HEK293 (cell line): ENCODE measurements around the gene CDYL2.

Source experiments
- CTCF ChIA-PET: fragments of 350-600 bp; formaldehyde crosslinking; extraction: SDS; loops from one replicate; lab custom pipeline; 2021; ENCODE audit warnings: antibody characterized with exemption; lab: Yijun Ruan, JAX
- POLR2A ChIA-PET: fragments of 300-600 bp; formaldehyde crosslinking; extraction: SDS; loops from one replicate; lab custom pipeline; 2020; ENCODE audit warnings: antibody characterized with exemption, inconsistent platforms; lab: Yijun Ruan, JAX
- H3K27ac ChIP-seq: fragments of 200-500 bp; sonication (Bioruptor generic); 2 replicates; pipeline ENCODE4 v1.5.1; 2014; ENCODE audit warnings: low read depth, low read length, control low read depth, inconsistent platforms; ENCODE audit errors: extremely low read depth
- H3K36me3 ChIP-seq, 2 experiments: fragments of 200-500 bp in 1 of 2; sonication (Bioruptor generic) in 1 of 2; 1 replicate in 1 of 2; 2 replicates in 1 of 2; pipeline ENCODE4 v1.5.1; 2014 to 2017; ENCODE audit warnings: inconsistent platforms in 2 of 2, low read length in 2 of 2; ENCODE audit not compliant: control insufficient read depth in 2 of 2, insufficient read depth in 1 of 2
- H3K4me1 ChIP-seq: fragments of 200-500 bp; sonication (Bioruptor generic); 2 replicates; pipeline ENCODE4 v1.5.1; 2014; ENCODE audit warnings: mild to moderate bottlenecking, low read length, inconsistent platforms; ENCODE audit not compliant: control insufficient read depth, insufficient read depth
- H3K4me3 ChIP-seq: 2 replicates; pipeline ENCODE4 v1.5.1; 2011; ENCODE audit warnings: low read depth, mild to moderate bottlenecking, control low read depth, low read length, moderate library complexity
- H3K9me3 ChIP-seq: fragments of 200-500 bp; sonication (Bioruptor generic); 2 replicates; pipeline ENCODE4 v1.5.1; 2014; ENCODE audit warnings: low read depth, low read length, inconsistent platforms; ENCODE audit not compliant: control insufficient read depth, insufficient read depth
- HOXC10 ChIP-seq: sonication (generic); formaldehyde crosslinking; IDR thresholded peaks from 2 replicates; pipeline ENCODE4 v1.8.1; 2023; ENCODE audit warnings: mild to moderate bottlenecking, missing genetic modification reagents
- REPIN1 ChIP-seq: fragments of 450-650 bp; formaldehyde crosslinking; IDR thresholded peaks from 2 replicates; pipeline ENCODE4 v1.5.1; 2017; ENCODE audit warnings: missing biosample characterization, missing genetic modification characterization, low read depth
- YY2 ChIP-seq: fragments of 450-650 bp; formaldehyde crosslinking; IDR thresholded peaks from 2 replicates; pipeline ENCODE4 v1.5.1; 2016; ENCODE audit warnings: missing biosample characterization, missing genetic modification characterization
- ZBTB11 ChIP-seq: fragments of 450-650 bp; formaldehyde crosslinking; conservative IDR thresholded peaks from 2 replicates; pipeline ENCODE4 v1.5.1; 2016; ENCODE audit warnings: low read depth, missing biosample characterization, missing genetic modification characterization
- ZNF114 ChIP-seq: fragments of 450-650 bp; formaldehyde crosslinking; IDR thresholded peaks from 2 replicates; pipeline ENCODE4 v1.5.0; 2017; ENCODE audit warnings: missing biosample characterization, missing genetic modification characterization
- ZNF121 ChIP-seq: fragments of 450-650 bp; formaldehyde crosslinking; IDR thresholded peaks from 2 replicates; pipeline ENCODE4 v1.5.1; 2016; ENCODE audit warnings: missing biosample characterization, missing genetic modification characterization
- ZNF132 ChIP-seq: fragments of 450-650 bp; formaldehyde crosslinking; IDR thresholded peaks from 2 replicates; pipeline ENCODE4 v1.5.1; 2017; ENCODE audit warnings: missing biosample characterization, missing genetic modification characterization, borderline replicate concordance
- ZNF169 ChIP-seq: fragments of 450-650 bp; formaldehyde crosslinking; IDR thresholded peaks from 2 replicates; pipeline ENCODE4 v1.5.1; 2016; ENCODE audit warnings: missing biosample characterization, missing genetic modification characterization
- ZNF174 ChIP-seq: fragments of 450-650 bp; formaldehyde crosslinking; IDR thresholded peaks from 2 replicates; pipeline ENCODE4 v1.5.0; 2017; ENCODE audit warnings: missing biosample characterization, mild to moderate bottlenecking, missing genetic modification characterization
- ZNF248 ChIP-seq: fragments of 450-650 bp; formaldehyde crosslinking; IDR thresholded peaks from 2 replicates; pipeline ENCODE4 v1.5.1; 2017; ENCODE audit warnings: missing biosample characterization, missing genetic modification characterization
- ZNF350 ChIP-seq: fragments of 450-650 bp; formaldehyde crosslinking; IDR thresholded peaks from 2 replicates; pipeline ENCODE4 v1.5.0; 2017; ENCODE audit warnings: missing biosample characterization, mild to moderate bottlenecking, missing genetic modification characterization
- ZNF354C ChIP-seq: fragments of 450-650 bp; formaldehyde crosslinking; IDR thresholded peaks from 2 replicates; pipeline ENCODE4 v1.5.1; 2016; ENCODE audit warnings: missing biosample characterization, missing genetic modification characterization, low read depth, borderline replicate concordance
- ZNF433 ChIP-seq: fragments of 450-650 bp; formaldehyde crosslinking; IDR thresholded peaks from 2 replicates; pipeline ENCODE4 v1.5.1; 2016; ENCODE audit warnings: missing biosample characterization, missing genetic modification characterization, low read depth
- ZNF488 ChIP-seq: fragments of 450-650 bp; formaldehyde crosslinking; IDR thresholded peaks from 2 replicates; pipeline ENCODE4 v1.5.1; 2016; ENCODE audit warnings: missing biosample characterization, missing genetic modification characterization
- ZNF514 ChIP-seq: fragments of 450-650 bp; formaldehyde crosslinking; IDR thresholded peaks from 2 replicates; pipeline ENCODE4 v1.5.1; 2016; ENCODE audit warnings: missing biosample characterization, missing genetic modification characterization
- ZNF555 ChIP-seq: fragments of 450-650 bp; formaldehyde crosslinking; conservative IDR thresholded peaks from 2 replicates; pipeline ENCODE4 v1.5.1; 2017; ENCODE audit warnings: missing biosample characterization, mild to moderate bottlenecking, missing genetic modification characterization, inconsistent platforms
- ZNF624 ChIP-seq: fragments of 450-650 bp; formaldehyde crosslinking; IDR thresholded peaks from 2 replicates; pipeline ENCODE4 v1.5.1; 2017; ENCODE audit warnings: missing biosample characterization, missing genetic modification characterization
- ZNF626 ChIP-seq: fragments of 450-650 bp; sonication (Bioruptor Pico); formaldehyde crosslinking; IDR thresholded peaks from 2 replicates; pipeline ENCODE4 v1.5.1; 2018; ENCODE audit warnings: missing biosample characterization, missing genetic modification characterization, inconsistent platforms
- ZNF654 ChIP-seq: fragments of 450-650 bp; formaldehyde crosslinking; IDR thresholded peaks from 2 replicates; pipeline ENCODE4 v1.5.1; 2016; ENCODE audit warnings: low read depth, missing biosample characterization, missing genetic modification characterization
- ZNF707 ChIP-seq: fragments of 450-650 bp; formaldehyde crosslinking; IDR thresholded peaks from 2 replicates; pipeline ENCODE4 v1.5.1; 2016; ENCODE audit warnings: missing biosample characterization, missing genetic modification characterization
- TF ChIP-seq, protein P1 (sequence below): fragments of 450-650 bp; formaldehyde crosslinking; IDR thresholded peaks from 2 replicates; pipeline ENCODE4 v1.5.1; 2017; ENCODE audit warnings: missing biosample characterization, missing genetic modification characterization
- TF ChIP-seq, protein P2 (sequence below): fragments of 450-650 bp; formaldehyde crosslinking; IDR thresholded peaks from 2 replicates; pipeline ENCODE4 v1.5.1; 2016; ENCODE audit warnings: missing biosample characterization, missing genetic modification characterization

CDYL2 gene

DNA sequence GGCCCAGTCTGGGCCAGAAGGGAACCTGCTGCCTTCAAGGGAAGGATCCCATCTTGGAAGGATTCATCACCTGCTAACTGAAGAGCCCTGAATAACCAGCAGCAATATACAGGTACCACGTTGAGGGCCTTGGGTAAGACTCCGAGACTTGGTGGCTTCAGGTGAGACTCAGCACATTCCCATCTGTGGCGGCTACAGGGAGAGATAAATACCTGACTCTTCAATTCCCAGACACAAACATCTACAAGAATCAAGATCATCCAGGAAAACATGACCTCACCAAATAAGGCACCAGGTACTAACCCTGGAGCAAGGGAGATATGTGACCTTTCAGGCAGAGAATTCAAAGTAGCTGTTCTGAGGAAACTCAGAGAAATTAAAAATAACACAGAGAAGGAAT lies 164.1 kb downstream of the CDYL2 start:
- no peaks in the 10 kb centered on the region for H3K4me1 ChIP-seq
- no peak overlapping the region for H3K4me3 ChIP-seq
- POLR2A ChIA-PET: no interaction called here
- CTCF ChIA-PET: interaction anchor here (0.5 to 0.6 kb wide), 2 partner anchors 19 to 103 kb away, joined by 3 to 6 read pairs; no protein-coding TSS in a partner anchor
- no peaks in the 10 kb centered on the region for H3K36me3 ChIP-seq
- H3K9me3 ChIP-seq: no peaks in the 10 kb centered on the region
- TF ChIP-seq, protein P1, sequence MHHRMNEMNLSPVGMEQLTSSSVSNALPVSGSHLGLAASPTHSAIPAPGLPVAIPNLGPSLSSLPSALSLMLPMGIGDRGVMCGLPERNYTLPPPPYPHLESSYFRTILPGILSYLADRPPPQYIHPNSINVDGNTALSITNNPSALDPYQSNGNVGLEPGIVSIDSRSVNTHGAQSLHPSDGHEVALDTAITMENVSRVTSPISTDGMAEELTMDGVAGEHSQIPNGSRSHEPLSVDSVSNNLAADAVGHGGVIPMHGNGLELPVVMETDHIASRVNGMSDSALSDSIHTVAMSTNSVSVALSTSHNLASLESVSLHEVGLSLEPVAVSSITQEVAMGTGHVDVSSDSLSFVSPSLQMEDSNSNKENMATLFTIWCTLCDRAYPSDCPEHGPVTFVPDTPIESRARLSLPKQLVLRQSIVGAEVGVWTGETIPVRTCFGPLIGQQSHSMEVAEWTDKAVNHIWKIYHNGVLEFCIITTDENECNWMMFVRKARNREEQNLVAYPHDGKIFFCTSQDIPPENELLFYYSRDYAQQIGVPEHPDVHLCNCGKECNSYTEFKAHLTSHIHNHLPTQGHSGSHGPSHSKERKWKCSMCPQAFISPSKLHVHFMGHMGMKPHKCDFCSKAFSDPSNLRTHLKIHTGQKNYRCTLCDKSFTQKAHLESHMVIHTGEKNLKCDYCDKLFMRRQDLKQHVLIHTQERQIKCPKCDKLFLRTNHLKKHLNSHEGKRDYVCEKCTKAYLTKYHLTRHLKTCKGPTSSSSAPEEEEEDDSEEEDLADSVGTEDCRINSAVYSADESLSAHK (tag by site-specific recombination): no peak
- no peak for TF ChIP-seq REPIN1
- TF ChIP-seq ZNF132 (tag by site-specific recombination): no peak
- no peak for TF ChIP-seq ZNF114 (tag by site-specific recombination)
- no peak for TF ChIP-seq ZNF433 (tag by site-specific recombination)
- TF ChIP-seq ZNF514: no peak
- no peak for TF ChIP-seq ZNF174
- no peak for TF ChIP-seq ZBTB11 (tag by site-specific recombination)
- no peak for TF ChIP-seq YY2 (tag by site-specific recombination)
- TF ChIP-seq ZNF354C (tag by site-specific recombination): no peak
- TF ChIP-seq ZNF626 (tag by site-specific recombination): no peak
- H3K27ac ChIP-seq: no peak overlapping the region

DNA sequence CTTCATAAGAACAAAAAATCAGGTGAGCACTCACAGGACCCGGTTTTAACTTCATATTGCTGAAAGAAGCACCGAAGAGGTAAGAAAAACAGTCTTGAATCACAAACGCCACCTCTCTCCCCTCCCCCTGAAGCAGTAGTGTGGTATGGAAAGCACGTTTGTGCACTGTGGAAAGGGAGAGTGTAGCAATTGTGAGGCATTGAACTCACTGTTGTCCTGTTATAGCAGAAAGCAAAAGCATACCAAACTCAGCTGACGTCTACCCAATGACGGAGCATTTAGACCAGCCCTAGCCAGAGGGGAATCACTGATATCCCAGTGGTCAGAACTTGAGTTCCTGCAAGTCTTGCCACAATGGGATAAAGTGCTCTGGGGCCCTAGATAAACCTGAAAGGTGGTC lies 164.8 kb downstream of the CDYL2 start:
- H3K36me3 ChIP-seq: no peaks in the 10 kb centered on the region
- CTCF ChIA-PET: interaction anchor here (0.6 to 0.7 kb wide), 2 partner anchors 10 to 162 kb away, joined by 3 to 7 read pairs; no protein-coding TSS in a partner anchor
- TF ChIP-seq ZNF350 (tag by site-specific recombination): no peak
- no peak for TF ChIP-seq ZNF121
- TF ChIP-seq ZNF248 (tag by site-specific recombination): no peak
- TF ChIP-seq ZNF624 (tag by site-specific recombination): no peak
- TF ChIP-seq ZNF555: no peak
- TF ChIP-seq, all 188 proteins: peak for 0
- no peaks in the 10 kb centered on the region for H3K9me3 ChIP-seq
- no peaks in the 10 kb centered on the region for H3K4me1 ChIP-seq
- POLR2A ChIA-PET: no interaction called here
- no peak overlapping the region for H3K4me3 ChIP-seq
- H3K27ac ChIP-seq: no peak overlapping the region

- peaks cover 0 to 4% of the 10 kb centered on the region in 2 experiments; a peak in 1 of 3 replicates for H3K36me3 ChIP-seq
- no peak overlapping the region for H3K4me3 ChIP-seq
- H3K27ac ChIP-seq: no peak overlapping the region
- no peaks in the 10 kb centered on the region for H3K9me3 ChIP-seq
- ChIA-PET CTCF (no interaction called here), POLR2A (no interaction called here)
- H3K4me1 ChIP-seq: no peaks in the 10 kb centered on the region
- TF ChIP-seq ZNF488 (tag by site-specific recombination) (no peak), ZNF654 (tag by site-specific recombination) (no peak), ZNF169 (tag by site-specific recombination) (no peak), HOXC10 (CRISPR knock-in tag) (no peak), ZNF707 (tag by site-specific recombination) (no peak)
- TF ChIP-seq, protein P2, sequence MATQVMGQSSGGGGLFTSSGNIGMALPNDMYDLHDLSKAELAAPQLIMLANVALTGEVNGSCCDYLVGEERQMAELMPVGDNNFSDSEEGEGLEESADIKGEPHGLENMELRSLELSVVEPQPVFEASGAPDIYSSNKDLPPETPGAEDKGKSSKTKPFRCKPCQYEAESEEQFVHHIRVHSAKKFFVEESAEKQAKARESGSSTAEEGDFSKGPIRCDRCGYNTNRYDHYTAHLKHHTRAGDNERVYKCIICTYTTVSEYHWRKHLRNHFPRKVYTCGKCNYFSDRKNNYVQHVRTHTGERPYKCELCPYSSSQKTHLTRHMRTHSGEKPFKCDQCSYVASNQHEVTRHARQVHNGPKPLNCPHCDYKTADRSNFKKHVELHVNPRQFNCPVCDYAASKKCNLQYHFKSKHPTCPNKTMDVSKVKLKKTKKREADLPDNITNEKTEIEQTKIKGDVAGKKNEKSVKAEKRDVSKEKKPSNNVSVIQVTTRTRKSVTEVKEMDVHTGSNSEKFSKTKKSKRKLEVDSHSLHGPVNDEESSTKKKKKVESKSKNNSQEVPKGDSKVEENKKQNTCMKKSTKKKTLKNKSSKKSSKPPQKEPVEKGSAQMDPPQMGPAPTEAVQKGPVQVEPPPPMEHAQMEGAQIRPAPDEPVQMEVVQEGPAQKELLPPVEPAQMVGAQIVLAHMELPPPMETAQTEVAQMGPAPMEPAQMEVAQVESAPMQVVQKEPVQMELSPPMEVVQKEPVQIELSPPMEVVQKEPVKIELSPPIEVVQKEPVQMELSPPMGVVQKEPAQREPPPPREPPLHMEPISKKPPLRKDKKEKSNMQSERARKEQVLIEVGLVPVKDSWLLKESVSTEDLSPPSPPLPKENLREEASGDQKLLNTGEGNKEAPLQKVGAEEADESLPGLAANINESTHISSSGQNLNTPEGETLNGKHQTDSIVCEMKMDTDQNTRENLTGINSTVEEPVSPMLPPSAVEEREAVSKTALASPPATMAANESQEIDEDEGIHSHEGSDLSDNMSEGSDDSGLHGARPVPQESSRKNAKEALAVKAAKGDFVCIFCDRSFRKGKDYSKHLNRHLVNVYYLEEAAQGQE (tag by site-specific recombination): no peak
These were observed 166.8 kb downstream of the CDYL2 start for GRCh38 chr16:80637621-80638020.
